ENCODE results near the gene SREBF2.

GRCh38 chr22:41919357-41920224, 86.7 kb downstream of the SREBF2 start:
- TF ChIP-seq POLR2A (IDR thresholded peaks at IDR 0.05) (no peak), CTCF (IDR thresholded peaks at IDR 0.05) (no peak)
